B cell (primary cell): Measurements from ENCODE around the gene GALNT5.

Experiments
- CTCF ChIP-seq: fragments of 200-600 bp; IDR thresholded peaks from one replicate; pipeline ENCODE4 v1.8.0; 2022; ENCODE audit warnings: antibody characterized with exemption, mild to moderate bottlenecking
- EZH2 ChIP-seq: IDR thresholded peaks from 2 replicates; pipeline ENCODE4 v1.6.1; 2012; ENCODE audit warnings: borderline replicate concordance, low read depth, mild to moderate bottlenecking, moderate library complexity, low read length; ENCODE audit not compliant: insufficient read depth, poor library complexity, severe bottlenecking

- TF ChIP-seq CTCF (no peak), EZH2 (no peak)
Measured at GRCh38 chr2:157281316-157281715, 23.8 kb downstream of the GALNT5 start.
